IPS DF 19.7 (cell line): ENCODE measurements around the gene NEK3.
"Not testable (repeated sequence)": the region's sequence is repeated elsewhere in the genome, so short reads cannot be mapped to it uniquely, and the experiment has no call there.

Experiments
- DNase-seq: peaks from one replicate; pipeline ENCODE4 v3.0.0-alpha.2; 2013; ENCODE audit warnings: low read depth, low spot score

The NEK3 gene

GRCh38 chr13:52118095-52118494 is 41.3 kb downstream of the NEK3 start:
- DNase-seq, result no peak

- DNase-seq, result no peak
Observed at GRCh38 chr13:52112591-52112990, 46.8 kb downstream of the NEK3 start.

GRCh38 chr13:52109116-52109670 is 50.2 kb downstream of the NEK3 start:
- no peak for DNase-seq

- DNase-seq, result no peak
Observed at GRCh38 chr13:52105841-52106240, 53.6 kb downstream of the NEK3 start.

GRCh38 chr13:52104624-52105023 is 54.8 kb downstream of the NEK3 start:
- no peak for DNase-seq

GRCh38 chr13:52103386-52103785 is 56.0 kb downstream of the NEK3 start:
- no peak for DNase-seq

GRCh38 chr13:52102423-52102822 is 57.0 kb downstream of the NEK3 start:
- not testable (repeated sequence) for DNase-seq

- no peak for DNase-seq
Observed at GRCh38 chr13:52097197-52097596, 62.2 kb downstream of the NEK3 start.

GRCh38 chr13:52096748-52097147 is 62.6 kb downstream of the NEK3 start:
- DNase-seq, result no peak

GRCh38 chr13:52096062-52096461 is 63.3 kb downstream of the NEK3 start:
- DNase-seq, result no peak

GRCh38 chr13:52092087-52092486 is 67.3 kb downstream of the NEK3 start:
- DNase-seq, result no peak

- no peak for DNase-seq
Observed at GRCh38 chr13:52091473-52091872, 67.9 kb downstream of the NEK3 start.

- DNase-seq, result no peak
Observed at GRCh38 chr13:52085421-52085820, 74.0 kb downstream of the NEK3 start.

GRCh38 chr13:52084981-52085380 is 74.4 kb downstream of the NEK3 start:
- not testable (repeated sequence) for DNase-seq
